GM23338 (cell line): ENCODE results near the gene IPPK. TPM values are rescaled to one million over a fixed set of nuclear protein-coding genes. Genes with fewer than 3 reads are reported as not detected.
"Not testable (repeated sequence)": the region's sequence is repeated elsewhere in the genome, so short reads cannot be mapped to it uniquely, and the experiment has no call there.

Source experiments
- ATAC-seq: fragments of 200-7000 bp; cut with Tn5 transposase; 3 replicates; pipeline ENCODE4 v1.9.1; 2020
- DNase-seq: peaks from one replicate; pipeline ENCODE4 v3.0.0-alpha.2; 2015; ENCODE audit warnings: low spot score
- H2AFZ ChIP-seq: fragments of 200-600 bp; sonication (generic); 2 replicates; pipeline ENCODE4 v1.8.0; 2016; ENCODE audit warnings: antibody characterized with exemption, mild to moderate bottlenecking, moderate library complexity
- H3F3A ChIP-seq: fragments of 200-600 bp; sonication (generic); replicated peaks from 2 replicates; pipeline ENCODE4 v1.8.0; 2017; ENCODE audit warnings: antibody characterized with exemption, mixed run types, low read depth
- H3K27ac ChIP-seq: fragments of 200-600 bp; sonication (generic); 2 replicates; pipeline ENCODE4 v1.6.1; 2016; ENCODE audit warnings: low read depth
- H3K27me3 ChIP-seq: fragments of 200-600 bp; sonication (generic); 2 replicates; pipeline ENCODE4 v1.8.0; 2016; ENCODE audit warnings: mild to moderate bottlenecking, mixed run types, moderate library complexity; ENCODE audit not compliant: insufficient read depth
- H3K36me3 ChIP-seq: fragments of 200-600 bp; sonication (generic); 2 replicates; pipeline ENCODE4 v1.8.0; 2016; ENCODE audit warnings: mild to moderate bottlenecking; ENCODE audit not compliant: insufficient read depth
- H3K4me1 ChIP-seq: fragments of 200-600 bp; sonication (generic); 2 replicates; pipeline ENCODE4 v1.8.0; 2016; ENCODE audit warnings: mild to moderate bottlenecking, moderate library complexity; ENCODE audit not compliant: insufficient read depth
- H3K4me2 ChIP-seq: fragments of 200-600 bp; sonication (generic); 2 replicates; pipeline ENCODE4 v1.7.1; 2017; ENCODE audit warnings: mixed run types
- H3K4me3 ChIP-seq: fragments of 200-600 bp; sonication (generic); 2 replicates; pipeline ENCODE4 v1.6.1; 2016; ENCODE audit warnings: mixed run types
- H3K79me2 ChIP-seq: fragments of 200-600 bp; sonication (generic); replicated peaks from 2 replicates; pipeline ENCODE4 v1.8.0; 2017; ENCODE audit warnings: mild to moderate bottlenecking; ENCODE audit not compliant: insufficient read depth
- H3K9me2 ChIP-seq: fragments of 200-600 bp; sonication (generic); 2 replicates; pipeline ENCODE4 v1.8.0; 2017; ENCODE audit not compliant: insufficient read depth
- H4K20me1 ChIP-seq: fragments of 200-600 bp; sonication (generic); replicated peaks from 2 replicates; pipeline ENCODE4 v1.8.0; 2017; ENCODE audit warnings: mild to moderate bottlenecking; ENCODE audit not compliant: insufficient read depth
- H3K27ac Mint-ChIP-seq: 2 replicates; pipeline ENCODE4 v1.8.0; 2020; ENCODE audit warnings: inconsistent platforms, mild to moderate bottlenecking, moderate library complexity, mixed read lengths
- H3K27me3 Mint-ChIP-seq: 3 replicates; pipeline ENCODE4 v1.8.0; 2022; ENCODE audit warnings: low read depth, mild to moderate bottlenecking, moderate library complexity, mixed read lengths, inconsistent platforms; ENCODE audit not compliant: insufficient read depth, poor library complexity
- H3K36me3 Mint-ChIP-seq: 3 replicates; pipeline ENCODE4 v1.8.0; 2021; ENCODE audit warnings: low read depth, mild to moderate bottlenecking, inconsistent platforms, moderate library complexity, mixed read lengths
- H3K4me1 Mint-ChIP-seq: 3 replicates; pipeline ENCODE4 v1.8.0; 2020; ENCODE audit warnings: mild to moderate bottlenecking, inconsistent platforms, mixed read lengths
- H3K4me3 Mint-ChIP-seq: 3 replicates; pipeline ENCODE4 v1.8.0; 2021; ENCODE audit warnings: moderate library complexity, mild to moderate bottlenecking, inconsistent platforms, mixed read lengths
- H3K9me3 Mint-ChIP-seq: 3 replicates; pipeline ENCODE4 v1.8.0; 2020; ENCODE audit warnings: moderate library complexity, mild to moderate bottlenecking, inconsistent platforms, mixed read lengths
- CREB1 ChIP-seq: fragments of 250-450 bp; sonication (Bioruptor Pico); IDR thresholded peaks from 2 replicates; pipeline ENCODE4 v1.5.0; 2020; ENCODE audit warnings: low read depth, mild to moderate bottlenecking, moderate library complexity
- NANOG ChIP-seq: IDR thresholded peaks from 2 replicates; pipeline ENCODE4 v1.6.1; 2016; ENCODE audit warnings: antibody characterized with exemption, borderline replicate concordance
- POLR2AphosphoS5 ChIP-seq: IDR thresholded peaks from 2 replicates; pipeline ENCODE4 v1.6.1; 2016; ENCODE audit warnings: antibody characterized with exemption, low read depth
- STAT1 ChIP-seq: IDR thresholded peaks from one replicate; pipeline ENCODE4 v1.6.1; 2016; ENCODE audit warnings: antibody characterized with exemption; ENCODE audit not compliant: unreplicated experiment
- ZNF114 ChIP-seq: fragments of 250-450 bp; sonication (Bioruptor Pico); IDR thresholded peaks from 2 replicates; pipeline ENCODE4 v1.5.0; 2020; ENCODE audit warnings: mild to moderate bottlenecking, moderate library complexity
- ZNF331 ChIP-seq: fragments of 250-450 bp; sonication (Bioruptor Pico); IDR thresholded peaks from 2 replicates; pipeline ENCODE4 v1.5.0; 2020; ENCODE audit warnings: low read depth, mild to moderate bottlenecking, moderate library complexity
- polyA plus RNA-seq: library from polyadenylated mRNA; unstranded; fragments of >200 nt; fragmentation: Nextera tagmentation; extraction: Ambion mirVana; gene quantifications from 2 replicates; pipeline ENCODE4 v1.2.1, GENCODE V29; 2016
- total RNA-seq: library from RNA; depleted of rRNA; stranded (reverse); fragments of >200 nt; shearing (Covaris generic); gene quantifications from 2 replicates; pipeline ENCODE4 v1.2.3, GENCODE V29; 2014
- TF ChIP-seq, protein P1 (sequence below): fragments of 250-450 bp; sonication (Bioruptor Pico); IDR thresholded peaks from 2 replicates; pipeline ENCODE4 v1.5.0; 2020; ENCODE audit warnings: mild to moderate bottlenecking, moderate library complexity

IPPK gene
- total and polyA plus RNA-seq, 2 experiments from 2014 or later = 6.5 to 17.5 TPM

DNA sequence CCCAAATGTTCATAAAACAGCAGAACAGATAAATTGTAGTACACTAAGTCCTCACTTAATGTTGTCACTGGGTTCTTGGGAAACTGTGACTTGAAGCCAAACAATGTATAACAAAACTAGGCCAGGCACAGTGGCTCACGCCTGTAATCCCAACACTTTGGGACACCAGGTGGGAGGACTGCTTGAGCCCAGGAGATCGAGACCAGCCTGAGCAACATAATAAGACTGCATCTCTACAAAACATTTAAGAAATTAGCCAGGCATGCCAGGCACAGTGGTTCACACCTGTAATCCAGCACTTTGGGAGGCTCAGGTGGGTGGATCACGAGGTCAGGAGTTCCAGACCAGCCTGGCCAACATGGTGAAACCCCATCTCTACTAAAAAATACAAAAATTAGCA lies 46.0 kb downstream of the IPPK start:
- not testable (repeated sequence) for H3K4me3 ChIP-seq, H3K27ac ChIP-seq, H3K27me3 ChIP-seq, H3K4me1 ChIP-seq, H3K27me3 Mint-ChIP-seq, H3F3A ChIP-seq, H3K4me2 ChIP-seq, DNase-seq, H3K79me2 ChIP-seq, H4K20me1 ChIP-seq, H3K4me3 Mint-ChIP-seq, H3K36me3 ChIP-seq, ATAC-seq, H3K27ac Mint-ChIP-seq, H3K9me2 ChIP-seq, H3K9me3 Mint-ChIP-seq, H2AFZ ChIP-seq, H3K4me1 Mint-ChIP-seq
- H3K36me3 Mint-ChIP-seq = peaks cover 18% of the 10 kb centered on the region; the same call in 2 of the 3 replicates

GRCh38 chr9:92620845-92621244 lies 49.1 kb downstream of the IPPK start:
- peaks cover under 1% of the 10 kb centered on the region; the same call in 1 of the 3 replicates for H3K36me3 Mint-ChIP-seq
- Histone ChIP-seq H3K9me2 (no peaks in the 10 kb centered on the region), H2AFZ (no peak overlapping the region), H4K20me1 (peaks cover 7% of the 10 kb centered on the region), H3K4me3 (no peak overlapping the region), H3K36me3 (no peaks in the 10 kb centered on the region), H3K4me2 (no peak overlapping the region), H3K79me2 (no peaks in the 10 kb centered on the region), H3K4me1 (no peaks in the 10 kb centered on the region), H3F3A (no peaks in the 10 kb centered on the region), H3K27me3 (no peaks in the 10 kb centered on the region), H3K27ac (no peak overlapping the region)
- ATAC-seq = no peak
- TF ChIP-seq STAT1 (no peak), CREB1 (no peak), POLR2AphosphoS5 (no peak), ZNF331 (no peak), NANOG (no peak), ZNF114 (CRISPR knock-in tag) (no peak)
- TF ChIP-seq, protein P1, sequence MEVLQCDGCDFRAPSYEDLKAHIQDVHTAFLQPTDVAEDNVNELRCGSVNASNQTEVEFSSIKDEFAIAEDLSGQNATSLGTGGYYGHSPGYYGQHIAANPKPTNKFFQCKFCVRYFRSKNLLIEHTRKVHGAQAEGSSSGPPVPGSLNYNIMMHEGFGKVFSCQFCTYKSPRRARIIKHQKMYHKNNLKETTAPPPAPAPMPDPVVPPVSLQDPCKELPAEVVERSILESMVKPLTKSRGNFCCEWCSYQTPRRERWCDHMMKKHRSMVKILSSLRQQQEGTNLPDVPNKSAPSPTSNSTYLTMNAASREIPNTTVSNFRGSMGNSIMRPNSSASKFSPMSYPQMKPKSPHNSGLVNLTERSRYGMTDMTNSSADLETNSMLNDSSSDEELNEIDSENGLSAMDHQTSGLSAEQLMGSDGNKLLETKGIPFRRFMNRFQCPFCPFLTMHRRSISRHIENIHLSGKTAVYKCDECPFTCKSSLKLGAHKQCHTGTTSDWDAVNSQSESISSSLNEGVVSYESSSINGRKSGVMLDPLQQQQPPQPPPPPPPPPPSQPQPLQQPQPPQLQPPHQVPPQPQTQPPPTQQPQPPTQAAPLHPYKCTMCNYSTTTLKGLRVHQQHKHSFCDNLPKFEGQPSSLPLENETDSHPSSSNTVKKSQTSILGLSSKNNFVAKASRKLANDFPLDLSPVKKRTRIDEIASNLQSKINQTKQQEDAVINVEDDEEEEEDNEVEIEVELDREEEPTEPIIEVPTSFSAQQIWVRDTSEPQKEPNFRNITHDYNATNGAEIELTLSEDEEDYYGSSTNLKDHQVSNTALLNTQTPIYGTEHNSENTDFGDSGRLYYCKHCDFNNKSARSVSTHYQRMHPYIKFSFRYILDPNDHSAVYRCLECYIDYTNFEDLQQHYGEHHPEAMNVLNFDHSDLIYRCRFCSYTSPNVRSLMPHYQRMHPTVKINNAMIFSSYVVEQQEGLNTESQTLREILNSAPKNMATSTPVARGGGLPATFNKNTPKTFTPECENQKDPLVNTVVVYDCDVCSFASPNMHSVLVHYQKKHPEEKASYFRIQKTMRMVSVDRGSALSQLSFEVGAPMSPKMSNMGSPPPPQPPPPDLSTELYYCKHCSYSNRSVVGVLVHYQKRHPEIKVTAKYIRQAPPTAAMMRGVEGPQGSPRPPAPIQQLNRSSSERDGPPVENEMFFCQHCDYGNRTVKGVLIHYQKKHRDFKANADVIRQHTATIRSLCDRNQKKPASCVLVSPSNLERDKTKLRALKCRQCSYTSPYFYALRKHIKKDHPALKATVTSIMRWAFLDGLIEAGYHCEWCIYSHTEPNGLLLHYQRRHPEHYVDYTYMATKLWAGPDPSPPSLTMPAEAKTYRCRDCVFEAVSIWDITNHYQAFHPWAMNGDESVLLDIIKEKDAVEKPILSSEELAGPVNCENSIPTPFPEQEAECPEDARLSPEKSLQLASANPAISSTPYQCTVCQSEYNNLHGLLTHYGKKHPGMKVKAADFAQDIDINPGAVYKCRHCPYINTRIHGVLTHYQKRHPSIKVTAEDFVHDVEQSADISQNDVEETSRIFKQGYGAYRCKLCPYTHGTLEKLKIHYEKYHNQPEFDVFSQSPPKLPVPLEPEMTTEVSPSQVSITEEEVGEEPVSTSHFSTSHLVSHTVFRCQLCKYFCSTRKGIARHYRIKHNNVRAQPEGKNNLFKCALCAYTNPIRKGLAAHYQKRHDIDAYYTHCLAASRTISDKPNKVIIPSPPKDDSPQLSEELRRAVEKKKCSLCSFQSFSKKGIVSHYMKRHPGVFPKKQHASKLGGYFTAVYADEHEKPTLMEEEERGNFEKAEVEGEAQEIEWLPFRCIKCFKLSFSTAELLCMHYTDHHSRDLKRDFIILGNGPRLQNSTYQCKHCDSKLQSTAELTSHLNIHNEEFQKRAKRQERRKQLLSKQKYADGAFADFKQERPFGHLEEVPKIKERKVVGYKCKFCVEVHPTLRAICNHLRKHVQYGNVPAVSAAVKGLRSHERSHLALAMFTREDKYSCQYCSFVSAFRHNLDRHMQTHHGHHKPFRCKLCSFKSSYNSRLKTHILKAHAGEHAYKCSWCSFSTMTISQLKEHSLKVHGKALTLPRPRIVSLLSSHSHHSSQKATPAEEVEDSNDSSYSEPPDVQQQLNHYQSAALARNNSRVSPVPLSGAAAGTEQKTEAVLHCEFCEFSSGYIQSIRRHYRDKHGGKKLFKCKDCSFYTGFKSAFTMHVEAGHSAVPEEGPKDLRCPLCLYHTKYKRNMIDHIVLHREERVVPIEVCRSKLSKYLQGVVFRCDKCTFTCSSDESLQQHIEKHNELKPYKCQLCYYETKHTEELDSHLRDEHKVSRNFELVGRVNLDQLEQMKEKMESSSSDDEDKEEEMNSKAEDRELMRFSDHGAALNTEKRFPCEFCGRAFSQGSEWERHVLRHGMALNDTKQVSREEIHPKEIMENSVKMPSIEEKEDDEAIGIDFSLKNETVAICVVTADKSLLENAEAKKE (CRISPR knock-in tag) = no peak
- no peaks in the 10 kb centered on the region for H3K27me3 Mint-ChIP-seq
- no peak overlapping the region for H3K4me3 Mint-ChIP-seq
- no peak for DNase-seq
- H3K9me3 Mint-ChIP-seq = no peaks in the 10 kb centered on the region; the same call in 2 of the 3 replicates
- H3K27ac Mint-ChIP-seq = no peak overlapping the region
- H3K4me1 Mint-ChIP-seq = no peaks in the 10 kb centered on the region
